ENCODE data around the gene SLIT3. TPM values are rescaled to one million over a fixed set of nuclear protein-coding genes. Genes with fewer than 3 reads are reported as not detected.

The SLIT3 gene
- total RNA-seq, 1 experiment from 2014 or later = not detected

DNA sequence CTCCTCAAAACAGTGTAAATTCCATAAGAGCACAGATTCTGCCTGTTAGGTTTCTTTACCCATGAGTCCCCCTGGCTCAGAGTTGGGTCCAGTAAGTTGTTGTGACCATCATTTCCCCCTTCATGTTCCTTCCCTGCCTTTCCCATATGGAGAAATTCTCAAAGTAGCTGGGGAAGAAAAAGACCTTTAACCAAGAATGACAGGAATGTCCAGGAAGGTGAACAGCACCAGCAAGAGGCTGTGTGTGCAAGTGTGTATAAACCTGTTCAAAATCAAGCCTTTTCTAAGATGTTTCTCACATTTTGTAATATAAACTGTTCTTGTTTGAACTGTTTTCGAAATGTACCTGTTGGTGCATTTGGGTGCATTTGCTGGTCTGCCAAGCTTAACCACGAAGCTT lies 238.2 kb downstream of the SLIT3 start:
- Histone ChIP-seq H3K27ac (no peak overlapping the region), H3K4me3 (no peak overlapping the region), H3K9me2 (ENCODE audit: insufficient read depth) (no peaks in the 10 kb centered on the region), H3K4me1 (replicated peaks; ENCODE audit: insufficient read depth) (no peaks in the 10 kb centered on the region), H3K9me3 (ENCODE audit: insufficient read depth, low read depth) (no peaks in the 10 kb centered on the region), H3K79me2 (ENCODE audit: low read depth) (no peaks in the 10 kb centered on the region), H3K36me3 (ENCODE audit: low read depth) (no peaks in the 10 kb centered on the region), H2AFZ (no peak overlapping the region), H4K20me1 (ENCODE audit: insufficient read depth) (no peaks in the 10 kb centered on the region), H3K4me2 (no peak overlapping the region), H3F3A (ENCODE audit: insufficient read depth, low read depth) (no peaks in the 10 kb centered on the region), H3K27me3 (ENCODE audit: insufficient read depth, low read depth) (peaks cover 86% of the 10 kb centered on the region)
- no peak for DNase-seq
- TF ChIP-seq, protein P1, sequence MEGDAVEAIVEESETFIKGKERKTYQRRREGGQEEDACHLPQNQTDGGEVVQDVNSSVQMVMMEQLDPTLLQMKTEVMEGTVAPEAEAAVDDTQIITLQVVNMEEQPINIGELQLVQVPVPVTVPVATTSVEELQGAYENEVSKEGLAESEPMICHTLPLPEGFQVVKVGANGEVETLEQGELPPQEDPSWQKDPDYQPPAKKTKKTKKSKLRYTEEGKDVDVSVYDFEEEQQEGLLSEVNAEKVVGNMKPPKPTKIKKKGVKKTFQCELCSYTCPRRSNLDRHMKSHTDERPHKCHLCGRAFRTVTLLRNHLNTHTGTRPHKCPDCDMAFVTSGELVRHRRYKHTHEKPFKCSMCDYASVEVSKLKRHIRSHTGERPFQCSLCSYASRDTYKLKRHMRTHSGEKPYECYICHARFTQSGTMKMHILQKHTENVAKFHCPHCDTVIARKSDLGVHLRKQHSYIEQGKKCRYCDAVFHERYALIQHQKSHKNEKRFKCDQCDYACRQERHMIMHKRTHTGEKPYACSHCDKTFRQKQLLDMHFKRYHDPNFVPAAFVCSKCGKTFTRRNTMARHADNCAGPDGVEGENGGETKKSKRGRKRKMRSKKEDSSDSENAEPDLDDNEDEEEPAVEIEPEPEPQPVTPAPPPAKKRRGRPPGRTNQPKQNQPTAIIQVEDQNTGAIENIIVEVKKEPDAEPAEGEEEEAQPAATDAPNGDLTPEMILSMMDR (conservative IDR thresholded peaks at IDR 0.05) = no peak
- ChIA-PET CTCF (no interaction called here), POLR2A (ENCODE audit: unreplicated experiment) (no interaction called here)
- intact Hi-C loops (cut with micrococcal nuclease; ENCODE audit: unreplicated experiment) = no loop called here
- no TSS peak for BruUV-seq (replicated peaks)

DNA sequence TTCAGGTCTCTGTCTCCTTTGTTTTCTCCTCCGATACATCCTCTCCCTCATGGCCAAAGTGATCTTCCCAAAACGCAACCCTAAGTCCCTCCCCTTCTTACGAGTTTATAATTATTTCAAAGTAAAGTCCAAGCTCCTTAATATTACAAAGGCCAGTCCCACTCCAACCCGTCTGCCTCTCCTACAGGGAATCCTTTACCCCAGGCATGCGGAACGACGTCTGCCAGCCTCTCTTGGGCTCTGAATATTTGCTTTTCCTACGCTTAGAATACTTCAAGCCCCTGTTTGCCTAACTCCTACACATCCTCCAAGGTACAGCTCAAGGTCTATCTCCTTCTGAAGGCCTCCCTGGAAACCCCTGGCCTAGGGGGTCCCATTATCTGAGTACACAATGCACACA lies 246.4 kb downstream of the SLIT3 start:
- H2AFZ ChIP-seq = no peak overlapping the region
- H3K27ac ChIP-seq = no peak overlapping the region
- no peak overlapping the region for H3K4me3 ChIP-seq
- no peaks in the 10 kb centered on the region for H3K36me3 ChIP-seq (ENCODE audit: low read depth)
- ChIA-PET CTCF (no interaction called here), POLR2A (ENCODE audit: unreplicated experiment) (no interaction called here)
- no peaks in the 10 kb centered on the region for H3K4me1 ChIP-seq (replicated peaks; ENCODE audit: insufficient read depth)
- peaks cover 98% of the 10 kb centered on the region for H3K27me3 ChIP-seq (ENCODE audit: insufficient read depth, low read depth)
- TF ChIP-seq EZH2 (IDR thresholded peaks at IDR 0.05; ENCODE audit: low read depth) = no peak
- TF ChIP-seq, protein P1 (conservative IDR thresholded peaks at IDR 0.05) = no peak
- no TSS peak for BruUV-seq (replicated peaks)
- H4K20me1 ChIP-seq (ENCODE audit: insufficient read depth) = no peaks in the 10 kb centered on the region
- H3K4me2 ChIP-seq = no peak overlapping the region
- no peaks in the 10 kb centered on the region for H3K9me3 ChIP-seq (ENCODE audit: insufficient read depth, low read depth)
- no peaks in the 10 kb centered on the region for H3K79me2 ChIP-seq (ENCODE audit: low read depth)
- no peak for DNase-seq
- H3F3A ChIP-seq (ENCODE audit: insufficient read depth, low read depth) = no peaks in the 10 kb centered on the region
- intact Hi-C loops (cut with micrococcal nuclease; ENCODE audit: unreplicated experiment) = no loop called here
- no peaks in the 10 kb centered on the region for H3K9me2 ChIP-seq (ENCODE audit: insufficient read depth)

DNA sequence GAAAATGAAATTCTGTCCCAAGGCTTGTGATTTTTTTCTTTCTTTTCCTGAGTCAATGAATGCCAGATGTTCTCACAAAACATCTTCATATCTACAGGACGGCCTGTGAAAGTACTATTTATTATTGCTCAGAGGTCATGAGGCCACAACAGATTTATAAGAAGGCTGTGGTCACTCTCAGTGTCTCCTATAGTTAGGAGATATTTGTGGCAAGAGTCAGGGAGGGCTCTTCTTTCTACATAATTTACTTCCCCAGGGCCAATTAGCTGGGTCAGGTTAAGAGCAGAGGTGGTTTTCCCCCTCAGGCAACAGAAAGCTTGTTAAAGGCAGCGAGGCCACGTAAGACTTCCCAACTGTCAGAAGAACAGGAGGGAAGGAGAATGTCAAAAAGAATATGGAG lies 248.7 kb downstream of the SLIT3 start:
- Histone ChIP-seq H3K9me2 (ENCODE audit: insufficient read depth) (no peaks in the 10 kb centered on the region), H3K27me3 (ENCODE audit: insufficient read depth, low read depth) (peaks cover 98% of the 10 kb centered on the region), H3K9me3 (ENCODE audit: insufficient read depth, low read depth) (no peaks in the 10 kb centered on the region), H3K79me2 (ENCODE audit: low read depth) (no peaks in the 10 kb centered on the region), H4K20me1 (ENCODE audit: insufficient read depth) (no peaks in the 10 kb centered on the region), H3K27ac (no peak overlapping the region), H3K4me3 (no peak overlapping the region), H2AFZ (no peak overlapping the region), H3K36me3 (ENCODE audit: low read depth) (no peaks in the 10 kb centered on the region), H3F3A (ENCODE audit: insufficient read depth, low read depth) (no peaks in the 10 kb centered on the region), H3K4me1 (replicated peaks; ENCODE audit: insufficient read depth) (no peaks in the 10 kb centered on the region), H3K4me2 (no peak overlapping the region)
- no TSS peak for BruUV-seq (replicated peaks)
- ChIA-PET CTCF (no interaction called here), POLR2A (ENCODE audit: unreplicated experiment) (no interaction called here)
- TF ChIP-seq EZH2 (IDR thresholded peaks at IDR 0.05; ENCODE audit: low read depth) = no peak
- TF ChIP-seq, protein P1 (conservative IDR thresholded peaks at IDR 0.05) = no peak
- DNase-seq = no peak
- intact Hi-C loops (cut with micrococcal nuclease; ENCODE audit: unreplicated experiment) = no loop called here

Measured in PC-9 (cell line).